Ishikawa (cell line): ENCODE data around the gene NKD1.

ENCODE experiments used
- CEBPB ChIP-seq: IDR thresholded peaks from 2 replicates; pipeline ENCODE4 v1.6.1; 2012
- CREB1 ChIP-seq: IDR thresholded peaks from 2 replicates; pipeline ENCODE4 v1.6.1; 2012; ENCODE audit warnings: low read depth
- EGR1 ChIP-seq: IDR thresholded peaks from 2 replicates; pipeline ENCODE4 v1.6.1; 2012
- EP300 ChIP-seq: IDR thresholded peaks from 2 replicates; pipeline ENCODE4 v1.6.1; 2012; ENCODE audit warnings: borderline replicate concordance
- FOXM1 ChIP-seq: IDR thresholded peaks from 2 replicates; pipeline ENCODE4 v1.6.1; 2012; ENCODE audit warnings: low read depth, borderline replicate concordance
- MAX ChIP-seq: IDR thresholded peaks from 2 replicates; pipeline ENCODE4 v1.6.1; 2012
- NFIC ChIP-seq: IDR thresholded peaks from 2 replicates; pipeline ENCODE4 v1.6.1; 2012
- RAD21 ChIP-seq: IDR thresholded peaks from 2 replicates; pipeline ENCODE4 v1.6.1; 2012; ENCODE audit warnings: low read depth
- REST ChIP-seq: IDR thresholded peaks from 2 replicates; pipeline ENCODE4 v1.6.1; 2012; ENCODE audit warnings: low read depth, mild to moderate bottlenecking
- TAF1 ChIP-seq: IDR thresholded peaks from 2 replicates; pipeline ENCODE4 v1.6.1; 2012; ENCODE audit warnings: low read depth, mild to moderate bottlenecking
- TCF12 ChIP-seq: IDR thresholded peaks from 2 replicates; pipeline ENCODE4 v1.6.1; 2012; ENCODE audit warnings: low read depth
- TEAD4 ChIP-seq: IDR thresholded peaks from 2 replicates; pipeline ENCODE4 v1.6.1; 2012
- USF1 ChIP-seq: IDR thresholded peaks from 2 replicates; pipeline ENCODE4 v1.6.1; 2012
- YY1 ChIP-seq: IDR thresholded peaks from 2 replicates; pipeline ENCODE4 v1.6.1; 2012; ENCODE audit warnings: low read depth
- ZBTB7A ChIP-seq: IDR thresholded peaks from 2 replicates; pipeline ENCODE4 v1.6.1; 2012; ENCODE audit warnings: low read depth

The NKD1 gene

GRCh38 chr16:50609049-50609448 lies 60.9 kb downstream of the NKD1 start:
- TF ChIP-seq TCF12, result no peak
- no peak for TF ChIP-seq EP300
- TF ChIP-seq CEBPB, result no peak
- no peak for TF ChIP-seq CREB1
- no peak for TF ChIP-seq TAF1
- TF ChIP-seq TEAD4, result no peak
- TF ChIP-seq RAD21, result no peak
- no peak for TF ChIP-seq NFIC
- no peak for TF ChIP-seq EGR1
- TF ChIP-seq FOXM1, result no peak
- no peak for TF ChIP-seq YY1
- TF ChIP-seq ZBTB7A, result no peak
- TF ChIP-seq MAX, result no peak
- no peak for TF ChIP-seq REST
- TF ChIP-seq USF1, result no peak

- no peak for TF ChIP-seq TAF1
- no peak for TF ChIP-seq USF1
- no peak for TF ChIP-seq CEBPB
- TF ChIP-seq NFIC, result no peak
These were observed 61.3 kb downstream of the NKD1 start for GRCh38 chr16:50609471-50609870.

GRCh38 chr16:50610331-50611262 lies 62.4 kb downstream of the NKD1 start:
- TF ChIP-seq CEBPB (no peak), TCF12 (no peak), YY1 (no peak), USF1 (no peak), MAX (no peak), EGR1 (no peak), CREB1 (no peak), TEAD4 (no peak), RAD21 (no peak), EP300 (no peak), TAF1 (no peak), NFIC (no peak), FOXM1 (no peak), ZBTB7A (no peak)

- no peak for TF ChIP-seq MAX
- no peak for TF ChIP-seq RAD21
- no peak for TF ChIP-seq FOXM1
- TF ChIP-seq TEAD4, result no peak
- no peak for TF ChIP-seq CEBPB
- no peak for TF ChIP-seq USF1
These were observed 63.2 kb downstream of the NKD1 start for GRCh38 chr16:50611332-50611934.

- no peak for TF ChIP-seq CREB1
- no peak for TF ChIP-seq NFIC
- no peak for TF ChIP-seq TCF12
- no peak for TF ChIP-seq REST
- TF ChIP-seq TAF1, result no peak
- no peak for TF ChIP-seq USF1
- no peak for TF ChIP-seq MAX
- no peak for TF ChIP-seq EP300
- no peak for TF ChIP-seq EGR1
- TF ChIP-seq CEBPB, result no peak
- TF ChIP-seq FOXM1, result no peak
- TF ChIP-seq RAD21, result no peak
- TF ChIP-seq ZBTB7A, result no peak
- no peak for TF ChIP-seq YY1
- no peak for TF ChIP-seq TEAD4
These were observed 64.0 kb downstream of the NKD1 start for GRCh38 chr16:50611995-50612848.
